H1 (cell line): ENCODE results near the gene SLC17A8. TPM values are rescaled to one million over a fixed set of nuclear protein-coding genes. Genes with fewer than 3 reads are reported as not detected.

Experiments used
- CBX8 ChIP-seq: fragments of 300-800, 300-1000 bp; sonication (generic); IDR thresholded peaks from 2 replicates; pipeline ENCODE4 v1.7.1; 2016; ENCODE audit warnings: low read depth, low read length, borderline replicate concordance
- CHD1 ChIP-seq: IDR thresholded peaks from 2 replicates; pipeline ENCODE4 v1.6.1; 2012; ENCODE audit warnings: low read depth, low read length, improper control_type of control experiment
- JUND ChIP-seq: IDR thresholded peaks from 2 replicates; pipeline ENCODE4 v1.6.1; 2011; ENCODE audit warnings: mild to moderate bottlenecking, improper control_type of control experiment, low read length
- RNF2 ChIP-seq: fragments of 200-900, 300-1000 bp; sonication (generic); IDR thresholded peaks from 2 replicates; pipeline ENCODE4 v1.7.1; 2016; ENCODE audit warnings: borderline replicate concordance, low read depth, mild to moderate bottlenecking, antibody characterized with exemption, low read length; ENCODE audit not compliant: poor library complexity, severe bottlenecking; ENCODE audit errors: missing control alignments
- SRF ChIP-seq: IDR thresholded peaks from 2 replicates; pipeline ENCODE4 v1.6.1; 2011; ENCODE audit warnings: mild to moderate bottlenecking, low read depth, low read length, moderate library complexity
- TCF12 ChIP-seq: IDR thresholded peaks from 2 replicates; pipeline ENCODE4 v1.6.1; 2011; ENCODE audit warnings: low read depth, mild to moderate bottlenecking, low read length
- polyA plus RNA-seq, 7 experiments: library from polyadenylated mRNA; depleted of rRNA in 3 of 7; stranded (reverse) in 5 of 7; unstranded in 2 of 7; fragments of >200 nt in 5 of 7; fragments of 200-250 nt in 2 of 7; gene quantifications; 1 replicate in 5 of 7; 2 replicates in 1 of 7; 4 replicates in 1 of 7; pipeline versions ENCODE4 v1.2.1 to v1.2.3, GENCODE V29; 2011 to 2013; ENCODE audit warnings: missing spikeins in 2 of 7, mixed read lengths in 2 of 7
- total RNA-seq: library from RNA; stranded (reverse); fragmentation: NEBNext Ultra II Directional; extraction: Animal tissue kit (Norgen Biotek cat#: 25700); gene quantifications from 2 replicates; pipeline ENCODE4 v1.2.1, GENCODE V29; 2021
- TF ChIP-seq, protein P1 (sequence below): IDR thresholded peaks from 2 replicates; pipeline ENCODE4 v1.6.1; 2012; ENCODE audit warnings: inconsistent platforms

SLC17A8 gene
- total and polyA plus RNA-seq, 2 of the 8 experiments (the other 6 are each of a cell fraction or from before 2014, with no cell fraction given) = 0.14 to 0.30 TPM

DNA sequence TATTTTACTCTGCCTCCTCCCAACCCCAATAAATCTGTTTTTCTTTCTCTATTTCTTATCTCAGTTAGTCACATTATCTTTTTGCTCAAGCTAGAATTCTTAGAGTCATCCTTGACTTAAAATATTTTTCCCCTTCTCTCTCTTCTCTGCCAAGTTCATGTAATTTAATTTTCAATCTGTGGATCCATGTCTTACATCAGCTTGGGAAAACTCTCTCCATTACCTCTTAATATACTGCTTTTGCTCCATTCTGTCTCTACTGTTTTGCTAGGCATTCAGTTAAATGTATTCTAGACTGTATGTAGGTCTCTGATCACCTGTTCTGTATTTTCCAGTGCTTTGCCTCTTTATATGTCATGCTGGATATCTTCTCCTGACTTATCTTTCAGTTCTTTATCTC is 65.8 kb downstream of the SLC17A8 start (continued):
- TF ChIP-seq JUND (no peak), RNF2 (no peak), CHD1 (no peak), CBX8 (no peak), SRF (no peak), TCF12 (no peak)
- TF ChIP-seq, protein P1, sequence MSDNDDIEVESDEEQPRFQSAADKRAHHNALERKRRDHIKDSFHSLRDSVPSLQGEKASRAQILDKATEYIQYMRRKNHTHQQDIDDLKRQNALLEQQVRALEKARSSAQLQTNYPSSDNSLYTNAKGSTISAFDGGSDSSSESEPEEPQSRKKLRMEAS = no peak
